K562 (cell line): ENCODE data around the gene RBPMS2.

ENCODE experiments used
- CTCF ChIP-seq, 3 experiments: IDR thresholded peaks in 2 of 3; conservative IDR thresholded peaks in 1 of 3; 2 replicates each; pipeline ENCODE4 v1.5.1; 2011 to 2012; ENCODE audit warnings: low read length in 3 of 3, mild to moderate bottlenecking in 3 of 3, control low read depth in 2 of 3, improper control_type of control experiment in 1 of 3, inconsistent platforms in 1 of 3, low read depth in 1 of 3, mixed read lengths in 1 of 3, moderate library complexity in 1 of 3; ENCODE audit not compliant: insufficient read depth in 2 of 3
- GTF2F1 ChIP-seq: IDR thresholded peaks from 2 replicates; pipeline ENCODE4 v1.6.1; 2011; ENCODE audit warnings: low read depth, low read length, improper control_type of control experiment
- IRF2 ChIP-seq: sonication (generic); formaldehyde crosslinking; IDR thresholded peaks from 2 replicates; pipeline ENCODE4 v1.8.1; 2022; ENCODE audit warnings: mild to moderate bottlenecking, missing genetic modification reagents
- LARP7 ChIP-seq: fragments of 450-650 bp; IDR thresholded peaks from 2 replicates; pipeline ENCODE4 v1.6.1; 2016
- POLR2A ChIP-seq: fragments of 450-650 bp; conservative IDR thresholded peaks from 2 replicates; pipeline ENCODE4 v1.6.1; 2016
- POLR2AphosphoS5 ChIP-seq: IDR thresholded peaks from 2 replicates; pipeline ENCODE4 v1.6.1; 2011; ENCODE audit warnings: mild to moderate bottlenecking, low read depth, low read length, moderate library complexity; ENCODE audit not compliant: control insufficient read depth, insufficient read depth
- PRPF4 ChIP-seq: fragments of 200-400 bp; formaldehyde crosslinking; IDR thresholded peaks from one replicate; pipeline ENCODE4 v1.6.1; 2017; ENCODE audit warnings: low read length, low read depth, mild to moderate bottlenecking; ENCODE audit not compliant: insufficient read depth, poor library complexity, severe bottlenecking
- TEAD2 ChIP-seq: fragments of 450-650 bp; IDR thresholded peaks from 2 replicates; pipeline ENCODE4 v1.6.1; 2016; ENCODE audit warnings: missing genetic modification characterization, control low read depth, missing compliant biosample characterization

DNA sequence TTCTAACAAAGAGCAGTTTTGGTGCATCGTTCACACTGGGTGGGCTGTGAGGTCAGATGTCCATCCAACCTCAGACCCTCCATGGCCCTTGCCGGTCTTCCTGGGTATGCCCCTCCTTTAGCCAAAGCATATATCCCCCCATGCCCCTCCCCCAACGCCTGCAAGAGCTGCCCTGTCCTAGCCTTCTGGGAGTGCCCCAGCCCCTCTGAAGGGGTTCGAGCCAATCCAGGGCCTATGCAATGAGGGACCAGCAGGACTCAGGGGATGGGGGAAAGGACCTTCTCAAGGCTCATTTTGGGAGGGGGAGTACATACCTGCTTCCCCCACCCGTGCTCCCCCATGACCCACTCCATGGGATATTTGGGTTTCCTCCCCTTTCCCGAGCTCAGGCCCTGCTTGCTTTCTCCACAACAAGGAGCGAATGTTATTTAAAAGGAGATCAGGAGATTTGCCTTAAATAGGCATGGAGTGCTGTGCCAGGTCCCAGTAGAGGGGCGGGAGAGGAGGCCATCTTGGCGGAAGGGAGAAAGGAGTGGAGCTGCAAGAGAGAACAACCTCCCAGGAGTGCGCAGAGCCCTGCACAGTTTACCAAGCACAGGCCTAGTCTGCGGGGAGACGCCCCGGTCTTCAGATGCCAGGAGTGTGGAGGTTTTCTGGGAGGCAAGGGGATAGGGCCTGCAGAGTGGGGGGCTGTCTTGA, 31.8 kb upstream of the RBPMS2 start:
- TF ChIP-seq CTCF (IDR thresholded peaks at IDR 0.05 in 2 of 3, conservative IDR thresholded peaks at IDR 0.05 in 1 of 3; ENCODE audit: insufficient read depth in 2 of 3, low read depth in 1 of 3, low read length in 3 of 3) (no peak), PRPF4 (no peak), POLR2A (no peak), IRF2 (CRISPR knock-in tag) (no peak), LARP7 (no peak), GTF2F1 (no peak), POLR2AphosphoS5 (no peak), TEAD2 (tag) (no peak)
